Colon (tissue), 2 donors: Measurements from ENCODE around the gene HLA-DMB.

ENCODE experiments used
- FAIRE-seq: peaks from 2 replicates; lab custom pipeline; 2012; peaks lifted over from hg19 to GRCh38; lab: Jason Lieb, UNC
- donor health status: control.
- donor health status: control.

Gene HLA-DMB

GRCh38 chr6:32940656-32941213, at the start of gene HLA-DMB:
Gene HLA-DMB, minus strand, starts transcription at chr6:32941028. Its CDS starts 221 bp downstream, at chr6:32940807.
- FAIRE-seq = no peak

DNA sequence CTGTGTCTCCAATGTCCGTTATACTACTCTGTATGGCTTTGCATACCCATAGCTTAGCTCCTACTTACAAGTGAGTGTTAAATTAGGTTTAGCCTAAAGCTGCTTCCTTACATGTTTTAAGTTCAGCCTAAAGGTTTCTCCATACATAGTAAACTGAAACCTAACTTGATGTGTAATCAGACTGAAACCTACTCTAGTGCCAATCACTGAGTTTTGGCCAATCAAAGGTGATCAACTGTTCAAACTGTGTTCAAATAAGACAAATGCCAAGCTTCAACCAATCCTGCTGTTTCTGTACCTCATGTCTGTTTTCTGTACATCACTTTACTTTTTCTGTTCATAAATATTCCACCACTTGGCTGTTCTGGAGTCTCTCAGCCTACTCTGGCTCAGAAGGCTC, 48.5 kb upstream of the HLA-DMB start:
- no peak for FAIRE-seq

GRCh38 chr6:32984622-32985389, 44.0 kb upstream of the HLA-DMB start:
- FAIRE-seq = no peak

DNA sequence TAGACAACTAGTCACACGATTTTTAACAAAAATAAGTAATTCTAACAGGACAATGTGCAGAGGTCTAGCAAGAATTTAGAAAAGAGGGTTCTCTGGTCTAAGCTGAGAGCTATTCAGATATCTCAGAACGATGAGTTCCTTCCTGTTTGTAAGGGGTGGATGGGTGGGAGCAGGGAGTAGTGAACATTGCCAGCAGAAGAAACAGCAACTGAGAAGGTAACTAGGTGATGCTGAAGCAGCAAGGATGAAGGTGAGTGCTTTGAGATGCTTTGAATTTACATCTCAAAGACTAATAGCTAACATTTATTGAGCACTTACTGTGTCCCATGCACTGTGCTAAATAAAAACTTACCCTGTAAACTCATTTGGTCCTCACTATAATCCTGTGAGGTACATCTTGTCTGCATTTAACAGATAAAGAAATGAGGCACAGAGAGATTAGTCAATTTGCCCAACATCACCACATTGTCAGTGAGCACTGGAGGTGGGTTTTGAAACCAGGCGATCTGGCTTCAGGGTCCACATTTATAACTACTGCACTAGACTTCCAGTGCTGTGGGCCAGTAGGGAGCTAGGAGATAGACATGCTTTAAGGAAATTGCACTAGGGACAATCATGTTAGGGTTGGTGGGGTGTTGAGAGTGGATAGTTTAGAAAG, 43.3 kb upstream of the HLA-DMB start:
- FAIRE-seq = no peak

- FAIRE-seq = no peak
Measured at GRCh38 chr6:32983493-32983848, 42.6 kb upstream of the HLA-DMB start.

DNA sequence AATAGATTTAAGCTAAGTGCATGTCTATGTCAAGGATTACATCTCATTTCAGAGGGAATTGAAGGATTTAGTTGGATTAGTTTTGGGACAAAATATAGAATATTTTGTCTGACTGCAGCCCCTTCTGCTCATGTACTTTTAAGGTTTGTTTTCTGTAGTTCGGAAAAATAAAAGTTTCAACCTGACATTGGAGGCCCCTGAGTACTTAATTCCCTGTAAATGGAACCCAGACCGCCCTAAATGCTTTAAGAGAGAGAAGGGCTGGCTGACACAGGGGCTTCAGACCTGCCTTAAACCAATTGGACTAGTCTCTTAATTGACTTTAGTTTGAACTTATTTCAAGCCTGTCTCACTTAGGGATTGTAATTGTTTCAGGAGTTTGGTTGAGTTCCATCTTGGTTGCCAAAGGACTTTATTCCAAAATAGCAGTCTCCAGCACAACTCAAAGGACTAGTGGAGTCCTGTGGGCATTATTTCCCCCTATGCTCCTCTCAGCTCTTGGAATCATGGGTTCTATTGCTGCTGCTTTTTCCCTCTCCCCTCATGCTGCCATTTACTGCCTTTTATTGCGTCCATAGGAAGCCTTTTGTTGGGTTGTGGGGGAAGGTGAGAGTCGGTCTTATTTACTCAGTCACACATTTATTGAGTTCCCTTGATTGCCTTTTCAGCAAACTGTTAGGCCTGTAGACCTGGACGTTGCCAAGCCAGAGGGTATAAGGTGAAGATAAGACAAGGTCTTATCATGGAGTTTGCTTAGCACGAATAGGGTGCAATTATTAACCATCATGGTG, 42.1 kb upstream of the HLA-DMB start:
- no peak for FAIRE-seq

- FAIRE-seq = no peak
Measured at GRCh38 chr6:32982084-32982701, 41.4 kb upstream of the HLA-DMB start.

- FAIRE-seq = no peak
Measured at GRCh38 chr6:32980488-32981038, 39.7 kb upstream of the HLA-DMB start.

- no peak for FAIRE-seq
Measured at GRCh38 chr6:32979720-32980487, 39.1 kb upstream of the HLA-DMB start.

- FAIRE-seq = no peak
Measured at GRCh38 chr6:32977953-32978324, 37.1 kb upstream of the HLA-DMB start.

GRCh38 chr6:32977272-32977952, 36.6 kb upstream of the HLA-DMB start:
- no peak for FAIRE-seq

GRCh38 chr6:32976334-32977069, 35.7 kb upstream of the HLA-DMB start:
- FAIRE-seq = no peak

DNA sequence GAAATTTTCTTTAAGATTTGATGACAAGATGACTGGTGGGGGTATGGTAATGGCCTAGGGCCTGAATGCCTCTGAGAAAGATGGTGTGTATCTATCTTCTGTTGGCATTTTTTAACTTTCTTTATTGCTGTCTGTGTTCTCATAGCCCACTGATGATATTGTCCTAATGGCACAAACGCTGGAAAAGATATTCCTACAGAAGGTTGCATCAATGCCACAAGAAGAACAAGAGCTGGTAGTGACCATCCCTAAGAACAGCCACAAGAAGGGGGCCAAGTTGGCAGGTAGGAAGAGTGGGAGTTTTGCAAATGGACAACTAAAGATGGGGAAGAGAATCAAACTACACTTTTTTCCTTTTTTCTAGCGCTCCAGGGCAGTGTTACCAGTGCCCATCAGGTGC, 35.1 kb upstream of the HLA-DMB start:
- no peak for FAIRE-seq

DNA sequence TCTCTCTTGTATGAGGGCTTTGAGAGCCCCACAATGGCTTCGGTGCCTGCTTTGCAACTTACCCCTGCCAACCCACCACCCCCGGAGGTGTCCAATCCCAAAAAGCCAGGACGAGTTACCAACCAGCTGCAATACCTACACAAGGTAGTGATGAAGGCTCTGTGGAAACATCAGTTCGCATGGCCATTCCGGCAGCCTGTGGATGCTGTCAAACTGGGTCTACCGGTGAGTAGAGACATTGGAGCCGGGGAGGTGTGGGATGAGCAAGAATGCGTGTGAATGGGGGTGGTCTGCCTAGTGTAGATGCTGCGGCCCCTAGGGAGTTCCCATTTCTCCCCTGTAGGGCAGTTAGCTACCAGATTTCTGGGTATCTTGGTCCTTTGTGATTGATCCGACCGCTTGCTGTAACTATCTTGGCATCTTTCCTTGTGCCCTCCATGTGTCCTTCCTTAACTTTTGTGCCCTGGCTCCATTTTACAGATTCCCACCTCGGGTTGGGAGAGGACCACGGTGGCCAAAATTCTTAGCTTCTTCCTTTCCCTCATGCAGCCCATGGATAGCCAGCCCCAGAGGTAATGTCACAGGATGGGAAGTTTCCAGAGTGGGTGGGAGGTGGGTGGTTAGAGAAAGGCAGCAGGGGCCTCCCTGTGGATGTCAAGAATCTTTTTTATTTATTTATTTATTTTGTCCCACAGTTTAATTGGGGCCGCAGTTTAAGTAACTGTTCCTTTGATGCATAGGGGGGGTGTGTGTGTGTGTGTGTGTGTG, 33.9 kb upstream of the HLA-DMB start:
- no peak for FAIRE-seq

DNA sequence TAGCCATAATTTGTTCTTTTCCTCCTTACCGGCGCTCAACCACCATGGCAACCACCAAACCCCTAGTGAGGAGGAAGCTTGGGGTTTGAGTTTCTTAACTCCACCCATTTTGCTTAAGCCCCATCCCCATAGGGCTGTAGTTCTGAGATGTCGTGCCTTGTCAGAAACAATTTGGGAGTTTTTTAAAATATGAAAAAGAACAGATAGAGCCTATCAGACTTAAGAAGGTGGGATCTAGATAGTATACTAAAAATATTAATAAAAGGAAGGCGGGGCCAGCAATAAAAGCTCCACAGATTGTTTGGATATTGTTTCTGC, 33.1 kb upstream of the HLA-DMB start:
- FAIRE-seq = no peak

DNA sequence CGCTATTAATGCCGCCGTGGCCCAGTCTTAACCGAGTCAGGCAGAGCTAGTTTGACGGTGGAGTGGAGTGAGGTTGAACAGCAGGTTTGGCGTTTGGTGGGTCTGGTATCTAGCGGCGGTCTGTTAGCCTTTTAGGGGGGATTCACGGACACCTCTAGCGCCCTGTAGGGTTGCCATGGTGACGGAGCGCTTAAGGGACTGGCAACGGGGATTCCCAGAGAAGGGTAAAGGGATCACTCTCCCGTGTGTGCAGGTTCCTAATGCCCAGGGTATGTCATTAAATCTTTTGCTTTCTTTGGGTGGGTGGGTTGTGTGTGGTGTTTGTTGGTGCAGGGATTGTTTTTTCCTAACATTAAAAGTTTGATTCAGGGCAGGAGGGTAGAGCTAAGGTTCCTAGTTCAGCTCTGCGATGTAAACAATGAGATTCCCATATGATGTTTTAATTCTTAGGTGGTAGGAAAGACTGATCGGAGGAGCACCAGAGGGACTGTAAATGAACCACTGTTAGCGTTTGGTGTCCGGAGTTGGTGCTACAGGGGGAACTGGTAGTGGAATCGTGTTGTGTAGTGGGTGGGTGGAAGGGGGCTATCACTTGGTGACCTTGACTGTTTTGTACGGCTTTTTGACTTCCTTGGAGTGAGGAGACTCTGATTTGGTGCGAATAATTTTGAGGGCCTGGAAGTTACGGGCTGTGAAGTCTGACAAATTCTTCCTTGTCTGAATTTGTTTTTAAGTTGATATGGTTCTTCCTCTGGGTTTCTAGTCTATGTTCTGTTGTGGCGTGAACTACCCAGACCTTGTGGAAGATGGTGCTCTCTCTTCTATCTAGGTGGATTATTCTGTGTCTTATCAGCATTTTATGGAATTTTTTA, 32.6 kb upstream of the HLA-DMB start:
- no peak for FAIRE-seq

- no peak for FAIRE-seq
Measured at GRCh38 chr6:32972353-32973143, 31.7 kb upstream of the HLA-DMB start.
